ENCODE data around the gene MYO5C. TPM values are rescaled to one million over a fixed set of nuclear protein-coding genes. Genes with fewer than 3 reads are reported as not detected.

MYO5C gene
- total and polyA plus RNA-seq, 10 donors = 0.53 to 23.4 (median 14.7) TPM

DNA sequence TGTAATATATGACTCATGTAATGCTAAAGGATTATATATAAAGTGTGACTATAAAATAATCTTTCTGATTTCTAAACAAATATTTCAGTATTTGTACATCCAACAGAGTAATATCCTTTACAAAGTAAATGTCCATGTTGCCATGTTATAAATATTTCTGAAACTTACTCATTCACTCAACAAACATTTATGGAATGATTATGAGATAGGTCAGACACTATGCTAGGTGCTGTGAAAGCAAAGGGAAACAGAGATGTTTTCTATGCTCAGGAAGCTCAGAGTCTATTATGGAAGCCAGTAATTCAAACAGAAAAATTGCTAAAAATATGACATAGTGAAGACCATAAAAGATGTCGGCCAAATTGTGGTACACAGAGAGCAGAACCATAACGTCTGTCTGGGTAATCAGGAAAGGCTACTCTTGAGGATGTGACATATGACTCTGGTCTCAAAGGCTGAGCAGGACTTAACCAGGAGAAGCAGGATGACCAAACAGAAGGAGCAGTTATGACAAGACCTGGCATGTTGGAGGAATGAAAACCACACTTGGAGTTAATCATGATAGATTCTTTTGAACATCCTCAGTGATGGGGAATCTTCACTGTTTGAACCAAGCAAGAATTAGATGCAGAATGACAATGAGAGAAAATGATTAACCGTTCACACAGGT is 39.0 kb upstream of the MYO5C start:
- H3K27me3 ChIP-seq (replicated peaks in 1 of 7) = no peaks in the 10 kb centered on the region
- H3K9me3 ChIP-seq = no peaks in the 10 kb centered on the region
- no peak overlapping the region for H3K27ac ChIP-seq
- TF ChIP-seq, protein P1, sequence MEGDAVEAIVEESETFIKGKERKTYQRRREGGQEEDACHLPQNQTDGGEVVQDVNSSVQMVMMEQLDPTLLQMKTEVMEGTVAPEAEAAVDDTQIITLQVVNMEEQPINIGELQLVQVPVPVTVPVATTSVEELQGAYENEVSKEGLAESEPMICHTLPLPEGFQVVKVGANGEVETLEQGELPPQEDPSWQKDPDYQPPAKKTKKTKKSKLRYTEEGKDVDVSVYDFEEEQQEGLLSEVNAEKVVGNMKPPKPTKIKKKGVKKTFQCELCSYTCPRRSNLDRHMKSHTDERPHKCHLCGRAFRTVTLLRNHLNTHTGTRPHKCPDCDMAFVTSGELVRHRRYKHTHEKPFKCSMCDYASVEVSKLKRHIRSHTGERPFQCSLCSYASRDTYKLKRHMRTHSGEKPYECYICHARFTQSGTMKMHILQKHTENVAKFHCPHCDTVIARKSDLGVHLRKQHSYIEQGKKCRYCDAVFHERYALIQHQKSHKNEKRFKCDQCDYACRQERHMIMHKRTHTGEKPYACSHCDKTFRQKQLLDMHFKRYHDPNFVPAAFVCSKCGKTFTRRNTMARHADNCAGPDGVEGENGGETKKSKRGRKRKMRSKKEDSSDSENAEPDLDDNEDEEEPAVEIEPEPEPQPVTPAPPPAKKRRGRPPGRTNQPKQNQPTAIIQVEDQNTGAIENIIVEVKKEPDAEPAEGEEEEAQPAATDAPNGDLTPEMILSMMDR (IDR thresholded peaks at IDR 0.05 in 8 of 11, conservative IDR thresholded peaks at IDR 0.05 in 3 of 11) = no peak
- TF ChIP-seq POLR2AphosphoS5 (IDR thresholded peaks at IDR 0.05) (no peak), POLR2A (IDR thresholded peaks at IDR 0.05) (no peak)
- H3K36me3 ChIP-seq = peaks cover 0 to 65% (median 16%) of the 10 kb centered on the region in 6 donors
- DNase-seq = no peak
- no peak overlapping the region for H3K4me3 ChIP-seq
- intact Hi-C loops (cut with DNase I; ENCODE audit: low total_unique reads) = no loop called here
- WGBS, 5 donors = 82 to 95% (median 92%) methylated on average over 3 of the region's 3 CpGs
- H3K4me1 ChIP-seq = peaks cover 0 to 15% (median 9%) of the 10 kb centered on the region in 6 donors

GRCh38 chr15:52331490-52332240 is 36.1 kb upstream of the MYO5C start:
- intact Hi-C loops (cut with DNase I; ENCODE audit: low total_unique reads) = no loop called here
- no peak for DNase-seq
- Histone ChIP-seq H3K36me3 (peaks cover 0 to 67% (median 31%) of the 10 kb centered on the region in 6 donors), H3K4me1 (peaks cover 0 to 15% (median 9%) of the 10 kb centered on the region in 6 donors), H3K4me3 (no peak overlapping the region), H3K27me3 (replicated peaks in 1 of 7) (no peaks in the 10 kb centered on the region), H3K27ac (peak overlapping the region in 4 of 8 donors; percentile 9 to 47 (median 36)), H3K9me3 (no peaks in the 10 kb centered on the region)
- WGBS, 5 donors = 38 to 52% (median 45%) methylated on average over 6 of the region's 6 CpGs
- TF ChIP-seq POLR2A (IDR thresholded peaks at IDR 0.05) (no peak), POLR2AphosphoS5 (IDR thresholded peaks at IDR 0.05) (peak in 1 of 3 donors; percentile 34)
- TF ChIP-seq, protein P1 (IDR thresholded peaks at IDR 0.05 in 8 of 11, conservative IDR thresholded peaks at IDR 0.05 in 3 of 11) = peak in 9 of 11 experiments; percentile 19 to 55 (median 36)

- TF ChIP-seq POLR2A (IDR thresholded peaks at IDR 0.05) (no peak), POLR2AphosphoS5 (IDR thresholded peaks at IDR 0.05) (no peak)
- TF ChIP-seq, protein P1 (IDR thresholded peaks at IDR 0.05 in 8 of 11, conservative IDR thresholded peaks at IDR 0.05 in 3 of 11) = no peak
- H3K27ac ChIP-seq = no peak overlapping the region
- intact Hi-C loops (cut with DNase I; ENCODE audit: low total_unique reads) = loop anchor here (10.0 kb wide), 1 partner anchor 405 kb away; no protein-coding TSS in a partner anchor
- DNase-seq = no peak
- H3K9me3 ChIP-seq = no peaks in the 10 kb centered on the region
- peaks cover 0 to 15% (median 9%) of the 10 kb centered on the region in 6 donors for H3K4me1 ChIP-seq
- H3K36me3 ChIP-seq = peaks cover 0 to 69% (median 38%) of the 10 kb centered on the region in 6 donors
- no peak overlapping the region for H3K4me3 ChIP-seq
- 80 to 97% (median 93%) methylated on average over 1 of the region's 1 CpG for WGBS, 5 donors
- H3K27me3 ChIP-seq (replicated peaks in 1 of 7) = no peaks in the 10 kb centered on the region
Measured at GRCh38 chr15:52329987-52330386, 34.4 kb upstream of the MYO5C start.

GRCh38 chr15:52329150-52329549 is 33.5 kb upstream of the MYO5C start:
- no peaks in the 10 kb centered on the region for H3K27me3 ChIP-seq (replicated peaks in 1 of 7)
- intact Hi-C loops (cut with DNase I; ENCODE audit: low total_unique reads) = loop anchor here (10.0 kb wide), 1 partner anchor 406 kb away; no protein-coding TSS in a partner anchor
- no peaks in the 10 kb centered on the region for H3K9me3 ChIP-seq
- H3K36me3 ChIP-seq = peaks cover 0 to 69% (median 34%) of the 10 kb centered on the region in 6 donors
- no peak overlapping the region for H3K27ac ChIP-seq
- 91 to 98% (median 95%) methylated on average over 2 of the region's 2 CpGs for WGBS, 5 donors
- TF ChIP-seq POLR2AphosphoS5 (IDR thresholded peaks at IDR 0.05) = no peak
- TF ChIP-seq, protein P1 (IDR thresholded peaks at IDR 0.05 in 8 of 11, conservative IDR thresholded peaks at IDR 0.05 in 3 of 11) = no peak
- TF ChIP-seq POLR2A (IDR thresholded peaks at IDR 0.05) = no peak
- no peak overlapping the region for H3K4me3 ChIP-seq
- peaks cover 0 to 15% (median 9%) of the 10 kb centered on the region in 6 donors for H3K4me1 ChIP-seq
- DNase-seq = no peak
